Peyer's patch (tissue), 4 donors: ENCODE measurements around the gene SLC24A5. TPM values are rescaled to one million over a fixed set of nuclear protein-coding genes. Genes with fewer than 3 reads are reported as not detected.

Source experiments
- DNase-seq, 3 donors: peaks; one replicate each; pipeline ENCODE4 v3.0.0-alpha.2; 2017 to 2019
- H3K27ac ChIP-seq, 4 donors: fragments of 200-600 bp; sonication (generic); one replicate each; pipeline ENCODE4 v1.5.1; 2016 to 2019
- H3K27me3 ChIP-seq, 2 donors: fragments of 200-600 bp; sonication (generic); one replicate each; pipeline ENCODE4 v1.5.1; 2019
- H3K36me3 ChIP-seq, 3 donors: fragments of 200-600 bp; sonication (generic); one replicate each; pipeline ENCODE4 v1.5.1; 2016 to 2019
- H3K4me1 ChIP-seq, 4 donors: fragments of 200-600 bp; sonication (generic); one replicate each; pipeline ENCODE4 v1.5.1; 2016 to 2019
- H3K4me3 ChIP-seq, 4 donors: fragments of 200-600 bp; sonication (generic); 1 replicate in 3 of 4; 2 replicates in 1 of 4; pipeline ENCODE4 v1.5.1; 2016 to 2019; ENCODE audit warnings: mild to moderate bottlenecking in 1 of 4
- H3K9me3 ChIP-seq, 4 donors: fragments of 200-600 bp; sonication (generic); one replicate each; pipeline ENCODE4 v1.5.1; 2016 to 2019; ENCODE audit warnings: mild to moderate bottlenecking in 1 of 4
- CTCF ChIP-seq, 6 experiments: fragments of 450-650 bp in 4 of 6; fragments of 200-600 bp in 2 of 6; sonication (generic) in 1 of 6; IDR thresholded peaks; one replicate each; pipeline ENCODE4 v1.5.1; 2017 to 2019; ENCODE audit warnings: antibody characterized with exemption in 6 of 6, mild to moderate bottlenecking in 3 of 6, moderate library complexity in 1 of 6
- POLR2A ChIP-seq, 2 donors: fragments of 450-650 bp; IDR thresholded peaks; one replicate each; pipeline ENCODE4 v1.5.1; 2017; ENCODE audit warnings: antibody characterized with exemption in 2 of 2, mild to moderate bottlenecking in 2 of 2, moderate library complexity in 2 of 2
- total RNA-seq, 4 donors: library from RNA; depleted of rRNA; stranded (reverse); fragments of >200 nt; gene quantifications; one replicate each; pipeline ENCODE4 v1.1.0, GENCODE V29; 2016

Gene SLC24A5
- total RNA-seq, 4 donors from 2014 or later = not detected

- Histone ChIP-seq H3K4me3 (no peak overlapping the region), H3K9me3 (no peaks in the 10 kb centered on the region), H3K27me3 (no peaks in the 10 kb centered on the region), H3K4me1 (no peaks in the 10 kb centered on the region), H3K36me3 (no peaks in the 10 kb centered on the region), H3K27ac (no peak overlapping the region)
- TF ChIP-seq CTCF (IDR thresholded peaks at IDR 0.05) (no peak), POLR2A (IDR thresholded peaks at IDR 0.05) (no peak)
- DNase-seq = no peak
These were observed 35.2 kb upstream of the SLC24A5 start for GRCh38 chr15:48085591-48085930.

GRCh38 chr15:48086133-48086532 is 34.7 kb upstream of the SLC24A5 start:
- no peaks in the 10 kb centered on the region for H3K4me1 ChIP-seq
- H3K27me3 ChIP-seq = no peaks in the 10 kb centered on the region
- no peaks in the 10 kb centered on the region for H3K9me3 ChIP-seq
- H3K36me3 ChIP-seq = no peaks in the 10 kb centered on the region
- no peak overlapping the region for H3K4me3 ChIP-seq
- no peak for DNase-seq
- TF ChIP-seq CTCF (IDR thresholded peaks at IDR 0.05) = no peak
- TF ChIP-seq POLR2A (IDR thresholded peaks at IDR 0.05) = no peak
- no peak overlapping the region for H3K27ac ChIP-seq

GRCh38 chr15:48086576-48086975 is 34.2 kb upstream of the SLC24A5 start:
- Histone ChIP-seq H3K27ac (no peak overlapping the region), H3K36me3 (no peaks in the 10 kb centered on the region), H3K4me3 (no peak overlapping the region), H3K4me1 (no peaks in the 10 kb centered on the region), H3K27me3 (no peaks in the 10 kb centered on the region), H3K9me3 (no peaks in the 10 kb centered on the region)
- DNase-seq = no peak
- no peak for TF ChIP-seq CTCF (IDR thresholded peaks at IDR 0.05)
- no peak for TF ChIP-seq POLR2A (IDR thresholded peaks at IDR 0.05)

- Histone ChIP-seq H3K36me3 (no peaks in the 10 kb centered on the region), H3K27ac (no peak overlapping the region), H3K9me3 (no peaks in the 10 kb centered on the region), H3K4me3 (no peak overlapping the region), H3K27me3 (no peaks in the 10 kb centered on the region), H3K4me1 (no peaks in the 10 kb centered on the region)
- DNase-seq = no peak
- TF ChIP-seq POLR2A (IDR thresholded peaks at IDR 0.05) (no peak), CTCF (IDR thresholded peaks at IDR 0.05) (no peak)
These were observed 32.9 kb upstream of the SLC24A5 start for GRCh38 chr15:48087844-48088243.

GRCh38 chr15:48089702-48090101 is 31.1 kb upstream of the SLC24A5 start:
- DNase-seq = no peak
- H3K9me3 ChIP-seq = no peaks in the 10 kb centered on the region
- H3K4me1 ChIP-seq = no peaks in the 10 kb centered on the region
- H3K27ac ChIP-seq = no peak overlapping the region
- no peak for TF ChIP-seq CTCF (IDR thresholded peaks at IDR 0.05)
- no peak for TF ChIP-seq POLR2A (IDR thresholded peaks at IDR 0.05)
- no peak overlapping the region for H3K4me3 ChIP-seq
- H3K36me3 ChIP-seq = no peaks in the 10 kb centered on the region
- H3K27me3 ChIP-seq = no peaks in the 10 kb centered on the region

- H3K4me1 ChIP-seq = no peaks in the 10 kb centered on the region
- H3K27ac ChIP-seq = no peak overlapping the region
- DNase-seq = no peak
- no peak overlapping the region for H3K4me3 ChIP-seq
- no peaks in the 10 kb centered on the region for H3K27me3 ChIP-seq
- no peaks in the 10 kb centered on the region for H3K9me3 ChIP-seq
- H3K36me3 ChIP-seq = no peaks in the 10 kb centered on the region
- TF ChIP-seq POLR2A (IDR thresholded peaks at IDR 0.05) = no peak
- no peak for TF ChIP-seq CTCF (IDR thresholded peaks at IDR 0.05)
These were observed 30.7 kb upstream of the SLC24A5 start for GRCh38 chr15:48090115-48090514.
